Activated CD4-positive, alpha-beta T cell treated with anti-CD3 and anti-CD28 coated beads, Interleukin-2, amount 50 U/mL, for 24 hours (primary cell): ENCODE data around the gene FPR2.
"Not testable (repeated sequence)": the region's sequence is repeated elsewhere in the genome, so short reads cannot be mapped to it uniquely, and the experiment has no call there.

Source experiments
- DNase-seq, 2 donors: peaks; one replicate each; pipeline ENCODE4 v3.0.0-alpha.2; 2020; ENCODE audit warnings: low read depth in 1 of 2, low spot score in 1 of 2

FPR2 gene

DNA sequence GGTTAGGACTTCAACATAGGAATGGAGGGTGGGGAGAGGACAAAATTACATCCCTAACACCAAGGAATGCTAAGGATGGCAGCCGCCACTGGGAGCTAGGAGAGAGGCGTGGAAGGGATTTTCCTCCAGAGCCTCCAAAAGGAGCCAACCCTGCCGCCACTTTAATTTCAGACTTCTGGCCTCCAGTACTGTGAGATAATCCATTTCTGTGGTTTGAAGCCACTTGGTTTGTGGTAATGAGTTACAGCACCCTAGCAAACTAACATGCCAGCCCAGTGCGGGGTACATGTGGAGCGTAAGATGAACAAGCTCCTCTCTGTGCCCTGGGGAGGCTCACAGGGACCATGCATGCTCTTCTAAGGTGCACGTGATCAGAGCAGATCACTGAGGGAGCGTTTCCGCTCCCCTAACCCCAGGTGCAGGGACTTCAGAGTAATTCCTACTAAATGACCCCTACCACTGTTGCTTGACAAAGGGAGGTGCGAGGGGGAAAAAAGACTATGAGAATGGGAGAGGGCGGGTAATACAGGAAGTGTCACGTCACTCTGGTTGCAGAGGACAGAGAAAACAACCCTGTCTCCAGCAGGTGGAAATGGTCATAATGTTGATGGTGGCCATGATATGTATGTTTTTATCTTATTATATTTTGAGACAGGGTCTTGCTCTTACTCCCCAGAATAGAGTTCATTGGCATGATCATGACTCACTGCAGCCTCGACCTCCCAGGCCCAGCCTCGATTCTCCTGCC lies 21.3 kb upstream of the FPR2 start:
- no peak for DNase-seq

DNA sequence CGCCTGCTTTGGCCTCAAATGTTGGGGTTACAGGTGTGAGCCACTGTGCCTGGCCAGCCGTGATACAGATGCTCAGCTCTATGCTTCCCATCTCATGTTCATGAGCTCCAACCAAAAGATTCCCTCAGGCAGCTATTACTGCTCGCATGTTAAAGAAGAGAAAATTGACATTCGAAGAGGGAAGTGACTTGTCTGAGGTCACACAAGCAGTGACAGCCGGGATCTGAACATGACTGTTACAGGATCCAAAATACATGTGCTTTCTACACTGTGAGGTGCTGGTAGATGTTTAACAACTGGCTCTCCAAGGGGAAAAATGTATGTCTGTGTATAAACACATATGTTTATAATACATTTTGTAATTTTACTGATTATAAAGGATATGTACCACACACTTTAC lies 20.6 kb upstream of the FPR2 start:
- no peak for DNase-seq

DNA sequence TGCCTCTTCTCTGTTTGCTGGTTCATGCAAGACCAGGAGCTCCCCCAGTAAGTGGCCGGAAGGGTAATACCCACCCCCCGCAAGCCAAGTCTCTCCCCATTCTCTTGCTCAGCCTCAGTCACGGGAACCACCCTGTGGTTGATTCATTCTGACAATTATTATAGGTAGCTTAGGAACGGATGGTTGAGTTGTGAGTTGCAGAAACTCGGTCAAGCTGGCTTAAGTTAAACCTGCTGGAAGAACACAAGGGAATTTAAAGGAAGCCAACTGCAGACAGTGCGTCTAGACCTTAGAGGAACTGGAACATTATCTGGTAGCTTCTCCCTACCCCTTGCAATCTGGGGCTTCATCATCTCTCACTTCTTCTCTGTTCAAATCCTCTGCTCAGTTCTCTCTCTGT lies 18.2 kb upstream of the FPR2 start:
- no peak for DNase-seq

DNA sequence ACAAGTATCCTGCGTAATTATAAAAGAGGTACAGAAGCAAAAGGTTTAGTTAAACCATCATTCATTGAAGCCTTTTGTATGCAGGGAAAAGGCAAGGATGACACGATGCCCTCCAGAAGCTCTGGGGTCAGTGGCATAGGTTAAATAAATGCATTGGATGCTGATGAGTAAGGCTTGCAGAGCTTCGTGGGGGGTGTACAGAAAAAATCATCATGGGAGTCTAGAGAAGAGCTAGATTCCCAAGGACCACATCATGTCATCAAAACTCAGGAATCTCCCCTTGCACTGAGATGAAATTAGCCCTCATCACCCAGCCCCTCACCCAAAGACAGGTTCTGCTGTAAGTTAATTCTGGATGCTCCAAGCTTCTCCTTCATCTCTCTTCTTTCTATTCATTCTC lies 17.6 kb upstream of the FPR2 start:
- no peak for DNase-seq

DNA sequence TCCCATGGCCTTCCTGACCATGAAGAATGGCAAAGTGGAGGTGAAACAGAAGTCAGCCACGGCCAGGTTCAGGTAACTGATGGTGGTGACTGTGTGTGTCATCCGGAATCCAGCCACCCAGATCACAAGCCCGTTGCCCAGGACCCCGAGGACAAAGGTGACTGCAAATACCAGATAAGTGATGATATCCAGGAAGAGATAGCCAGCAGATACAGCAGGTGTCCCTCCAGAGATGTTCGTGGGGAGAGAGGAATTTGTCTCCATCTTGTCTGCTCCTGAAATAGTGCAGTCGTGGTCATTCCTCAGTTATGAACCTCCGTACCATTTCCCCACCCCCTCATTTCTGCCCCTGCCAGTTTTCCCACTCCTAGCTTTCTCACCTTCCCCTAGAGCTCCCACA lies 14.2 kb upstream of the FPR2 start:
- DNase-seq: no peak

DNA sequence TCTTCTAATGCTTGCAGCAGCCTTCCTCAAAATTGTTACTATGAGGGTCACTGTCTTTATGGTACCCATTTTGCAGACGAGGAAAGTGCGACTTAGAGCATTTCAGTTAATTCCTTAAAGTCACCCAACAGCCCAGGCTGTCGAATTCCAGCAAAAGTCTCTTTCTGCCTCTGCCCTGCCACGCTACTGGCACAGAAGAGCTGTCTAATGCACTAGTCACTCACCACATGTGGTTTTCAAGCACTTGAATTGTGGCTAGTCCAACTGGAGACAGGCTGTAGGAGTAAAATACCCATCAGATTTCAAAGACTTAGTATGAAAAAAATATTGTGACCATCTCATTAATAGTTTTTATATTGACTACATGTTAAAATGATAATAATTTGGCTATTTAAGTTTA lies 11.0 kb upstream of the FPR2 start:
- no peak for DNase-seq

DNA sequence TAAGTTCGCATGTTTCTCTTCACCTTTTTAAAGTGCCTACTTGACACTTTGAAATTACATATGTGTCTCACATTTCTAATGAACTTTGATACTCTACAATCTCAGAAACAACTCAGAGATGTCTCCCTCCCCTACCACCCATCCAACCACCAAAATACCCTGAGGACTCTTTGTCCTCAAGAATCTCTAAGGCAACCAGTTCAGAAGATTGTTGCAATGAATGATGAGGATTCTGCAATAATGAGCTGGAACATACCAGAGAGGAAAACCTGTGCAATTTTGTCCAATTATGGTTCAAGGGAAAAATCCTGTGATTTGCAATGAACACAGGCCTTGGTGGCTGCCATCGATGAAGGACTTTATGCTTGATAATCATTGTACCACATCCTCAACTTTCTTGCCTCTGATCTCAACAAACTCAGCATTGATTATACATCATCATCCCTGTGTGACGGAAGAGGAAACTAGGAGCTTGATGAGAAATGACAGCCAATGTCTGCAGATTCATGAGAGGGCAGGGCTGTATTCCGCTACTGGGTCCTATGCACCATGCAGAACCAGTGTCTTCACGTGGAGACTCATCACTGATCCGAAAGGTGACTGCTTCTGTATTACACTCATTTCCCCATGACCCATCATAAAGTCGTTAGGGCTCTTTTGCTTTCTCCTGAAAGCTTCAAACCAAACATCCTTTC lies 10.4 kb upstream of the FPR2 start:
- DNase-seq: no peak

DNA sequence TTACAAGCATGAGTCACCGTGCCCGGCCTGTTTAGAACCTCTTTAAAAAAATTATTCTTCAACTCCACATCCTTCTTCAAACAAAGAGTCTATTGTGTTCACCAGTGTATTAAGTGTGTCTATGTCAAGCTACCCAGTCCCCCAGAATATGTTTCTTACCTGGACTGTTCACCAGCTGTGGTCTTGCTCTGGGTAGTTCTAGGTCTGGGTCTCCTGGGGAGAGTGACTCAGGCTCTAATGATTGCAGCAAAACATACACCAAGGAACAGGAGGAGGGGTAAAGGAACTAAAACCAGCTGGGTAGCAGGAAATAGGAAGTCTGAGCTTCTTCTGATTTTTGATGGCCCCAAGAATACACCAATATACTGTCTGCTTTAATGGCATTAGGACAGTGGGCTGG lies 9.3 kb upstream of the FPR2 start, which contains the start of gene FPR1:
FPR1 (minus strand) TSS at position 224 of the 400 bp plus-strand sequence. CDS start 4,884 bp downstream, outside the sequence.
- no peak for DNase-seq

DNA sequence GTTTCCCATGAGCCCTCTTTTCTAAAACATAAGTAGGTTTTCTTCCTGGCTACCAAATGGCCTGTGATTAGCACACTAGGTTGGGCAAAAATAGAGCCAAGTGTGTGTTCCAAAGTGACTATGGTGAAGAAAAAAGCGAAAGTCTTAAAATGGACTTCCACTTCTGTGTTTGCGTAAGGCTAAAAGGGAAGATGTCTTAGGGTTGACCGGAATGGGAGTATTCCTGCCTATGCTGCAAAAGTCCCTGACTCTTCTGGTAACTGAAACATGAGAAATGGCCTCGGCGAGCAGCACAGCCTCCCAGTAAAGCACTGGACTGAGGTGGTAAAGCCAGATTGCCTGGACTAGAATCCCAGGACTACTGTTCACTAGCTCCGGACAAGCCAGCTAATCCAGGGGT lies 6.9 kb upstream of the FPR2 start:
- DNase-seq: no peak

DNA sequence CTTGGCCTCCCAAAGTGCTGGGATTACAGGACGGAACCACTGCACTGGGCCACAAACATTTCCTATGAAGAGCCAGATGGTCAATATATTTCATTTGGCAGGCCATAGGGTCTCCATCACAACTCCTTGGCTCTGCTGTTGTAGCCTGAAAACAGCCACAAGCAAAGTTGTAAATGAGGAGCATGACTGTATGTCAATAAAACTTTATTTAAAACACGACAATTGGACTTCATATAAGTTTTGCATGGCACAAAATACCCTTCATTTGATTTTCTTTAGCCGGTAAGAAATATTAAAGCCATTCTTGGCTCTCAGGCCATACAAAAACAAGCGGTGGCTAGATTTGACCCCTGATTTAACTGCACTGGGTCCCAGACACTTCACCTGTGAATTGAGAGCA lies 6.2 kb upstream of the FPR2 start:
- DNase-seq: no peak

DNA sequence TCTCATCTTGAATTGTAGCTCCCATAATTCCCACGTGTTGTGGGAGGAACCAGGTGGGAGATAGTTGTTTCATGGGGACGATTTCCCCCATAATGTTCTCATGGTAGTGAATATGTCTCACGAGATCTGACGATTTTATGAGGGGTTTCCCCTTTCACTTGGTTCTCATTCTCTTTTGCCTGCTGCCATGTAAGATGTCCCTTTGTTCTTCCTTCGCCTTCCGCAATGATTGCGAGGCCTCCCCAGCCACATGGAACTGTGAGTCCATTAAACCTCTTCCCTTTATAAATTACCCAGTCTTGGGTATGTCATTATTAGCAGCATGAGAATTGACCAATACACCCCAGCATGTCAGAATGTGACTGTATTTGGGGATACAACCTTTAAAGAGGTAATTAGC lies 5.4 kb upstream of the FPR2 start:
- no peak for DNase-seq

DNA sequence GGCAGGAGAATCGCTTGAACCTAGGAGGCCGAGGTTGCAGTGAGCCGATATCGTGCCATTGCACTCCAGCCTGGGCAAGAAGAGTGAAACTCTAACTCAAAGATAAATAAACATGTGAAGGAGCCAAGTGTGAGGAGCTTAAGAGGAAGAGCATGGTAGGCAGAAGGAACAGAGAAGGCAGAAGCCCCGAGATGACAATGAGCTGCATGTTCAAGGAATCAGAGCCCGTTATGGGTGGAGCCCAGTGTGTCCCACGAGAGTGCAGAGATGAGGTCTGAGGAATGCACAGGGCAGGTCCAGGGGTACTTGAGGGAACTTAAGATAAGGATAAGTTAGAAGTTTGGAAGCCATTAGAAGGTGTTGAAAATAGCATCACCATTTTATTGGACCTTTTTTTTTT lies 716 bp downstream of the FPR2 start:
- no peak for DNase-seq

DNA sequence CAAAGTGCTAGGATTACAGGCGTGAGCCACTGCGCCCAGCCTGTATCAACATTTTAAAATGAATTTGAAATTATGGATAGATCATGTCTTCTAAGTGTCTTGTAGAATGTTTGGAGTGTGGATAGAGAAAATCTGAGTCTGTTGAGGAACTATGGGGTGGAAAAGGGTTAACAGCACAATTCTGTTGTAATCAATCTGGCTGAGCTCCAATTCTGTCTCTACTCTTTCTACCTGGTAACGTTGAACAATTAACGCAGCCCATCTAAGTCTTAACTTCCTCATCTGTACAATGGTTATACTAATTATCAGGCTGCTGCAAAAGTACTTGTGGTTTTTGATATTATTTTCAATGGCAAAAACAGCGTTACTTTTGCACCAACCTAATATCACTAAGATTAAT lies 4.1 kb downstream of the FPR2 start:
- no peak for DNase-seq

DNA sequence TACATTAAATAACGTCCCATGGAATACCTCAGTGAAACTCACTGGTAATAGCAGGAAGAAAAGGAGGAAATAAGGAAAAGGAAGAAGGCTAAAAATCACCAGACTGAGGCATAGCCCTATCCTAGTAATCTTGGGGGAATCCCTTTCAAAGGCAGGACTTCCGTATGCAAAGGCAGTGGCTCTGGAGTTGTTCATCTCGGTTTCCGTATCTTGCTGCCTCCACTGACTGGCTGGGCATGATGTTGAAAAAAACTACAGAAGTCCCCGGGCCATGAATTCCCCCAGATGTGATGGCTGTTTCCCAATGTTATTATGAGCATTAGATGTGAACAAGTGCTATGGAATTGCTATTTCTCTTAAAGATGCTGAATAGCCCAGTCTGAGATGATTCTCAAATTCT lies 5.5 kb downstream of the FPR2 start:
- no peak for DNase-seq

DNA sequence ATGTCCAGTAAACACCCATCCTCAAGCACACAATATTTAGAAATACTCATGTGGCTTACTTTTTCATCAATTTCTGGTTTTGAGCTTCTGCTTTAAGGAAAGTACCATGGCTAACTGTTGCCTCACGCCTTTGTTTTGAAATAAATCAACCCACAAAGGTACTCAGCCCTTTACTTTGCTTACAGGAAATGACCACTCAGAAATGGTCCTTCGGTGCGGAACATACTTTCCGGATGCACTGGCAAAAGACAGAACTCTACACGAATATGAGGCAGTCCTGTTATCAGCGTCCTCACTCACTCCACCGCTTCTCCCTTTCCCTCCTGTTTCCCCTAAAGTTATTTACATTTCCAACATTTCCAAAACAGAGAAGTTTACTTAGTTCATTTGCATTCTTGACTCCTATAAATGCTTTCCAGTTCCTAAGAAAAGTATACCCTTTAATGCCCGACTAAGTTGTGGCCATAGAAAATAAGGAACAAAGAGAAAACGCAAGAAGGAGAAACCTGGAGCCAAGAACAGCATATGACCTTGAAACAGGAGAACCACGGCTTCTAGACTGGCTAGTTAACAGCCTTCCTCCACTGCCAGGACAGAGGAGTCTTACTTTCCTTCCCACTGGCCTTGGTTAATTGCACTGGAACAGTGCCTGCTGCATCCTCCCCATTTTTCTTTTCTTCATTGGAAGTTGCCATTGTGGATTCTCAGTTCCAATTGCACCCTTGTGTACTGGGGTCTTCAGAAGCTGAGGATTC lies 10.6 kb downstream of the FPR2 start:
- DNase-seq: no peak

DNA sequence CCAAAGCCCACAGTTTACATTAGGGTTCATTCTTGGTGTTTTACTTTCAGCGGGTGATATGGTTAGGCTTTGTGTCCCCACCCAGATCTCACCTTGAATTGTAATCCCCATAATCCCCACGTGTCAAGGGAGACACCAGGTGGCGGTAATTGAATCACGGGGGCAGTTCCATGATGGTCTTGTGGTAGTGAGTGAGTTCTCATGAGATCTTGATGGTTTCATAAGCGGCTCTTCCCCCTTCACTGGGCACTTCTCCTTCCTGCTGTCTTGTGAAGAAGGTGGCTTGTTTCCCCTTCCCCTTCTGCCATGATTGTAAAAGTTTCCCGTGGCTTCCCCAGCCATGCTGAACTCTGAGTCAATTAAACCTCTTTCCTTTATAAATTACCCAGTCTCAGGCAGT lies 12.0 kb downstream of the FPR2 start:
- DNase-seq: no peak

DNA sequence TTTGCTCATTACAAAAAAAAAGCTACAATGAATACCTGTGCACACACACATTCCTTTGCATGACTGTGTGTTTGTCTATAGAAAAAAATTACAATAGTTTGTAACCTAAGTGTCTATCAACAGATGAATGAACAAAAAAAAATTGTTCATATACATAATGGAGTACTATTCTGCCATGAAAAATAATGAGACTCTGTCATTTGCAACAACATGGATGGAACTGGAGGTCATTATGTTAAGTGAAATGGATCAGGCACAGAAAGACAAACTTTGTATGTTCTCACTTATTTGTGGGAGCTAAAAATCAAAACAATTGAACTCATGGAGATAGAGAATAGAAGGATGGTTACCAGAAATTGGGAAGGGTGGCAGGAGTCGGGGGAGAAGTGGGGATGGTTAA lies 15.6 kb downstream of the FPR2 start:
- not testable (repeated sequence) for DNase-seq

DNA sequence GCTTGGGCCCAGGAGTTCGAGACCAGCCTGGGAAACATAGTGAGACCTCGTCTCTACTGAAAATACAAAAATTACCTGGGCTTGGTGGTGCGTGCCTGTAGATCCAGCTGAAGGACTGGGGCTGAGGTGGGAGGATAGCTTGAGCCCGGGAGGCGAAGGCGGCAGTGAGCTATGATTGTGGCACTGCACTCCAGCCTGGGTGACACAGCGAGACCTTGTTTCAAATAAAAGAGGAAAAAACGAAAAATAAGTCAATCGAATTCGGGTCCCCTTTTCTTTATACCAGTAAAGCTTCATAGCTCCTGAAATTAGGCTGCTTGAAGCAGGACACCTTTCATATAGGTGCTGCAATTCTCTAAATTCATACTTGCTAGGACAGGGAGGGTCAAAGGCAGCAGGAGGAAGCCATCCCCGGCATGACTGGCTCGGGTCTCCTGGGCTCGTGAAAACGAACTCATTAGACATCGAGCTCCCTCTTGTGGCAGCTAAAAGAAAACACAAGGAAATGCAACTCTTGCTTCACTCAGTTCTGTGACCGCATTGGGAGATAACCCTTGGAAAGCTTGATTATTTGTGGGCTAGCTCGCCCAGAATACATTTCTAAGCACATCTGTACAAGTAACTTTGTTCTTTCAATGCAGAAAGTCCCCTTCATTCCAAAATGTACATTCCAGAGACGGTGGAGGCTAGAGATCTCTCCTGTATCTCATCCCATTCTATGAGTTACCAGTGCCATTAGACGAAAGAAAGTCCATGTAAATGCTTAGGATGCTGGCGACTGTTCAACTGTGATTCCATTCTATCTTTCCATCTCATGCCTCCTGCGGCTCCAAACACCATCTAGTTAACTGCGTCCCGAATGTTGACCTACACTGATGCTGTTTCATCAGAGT lies 16.8 kb downstream of the FPR2 start:
- peak; percentile 10 to 28 for DNase-seq

DNA sequence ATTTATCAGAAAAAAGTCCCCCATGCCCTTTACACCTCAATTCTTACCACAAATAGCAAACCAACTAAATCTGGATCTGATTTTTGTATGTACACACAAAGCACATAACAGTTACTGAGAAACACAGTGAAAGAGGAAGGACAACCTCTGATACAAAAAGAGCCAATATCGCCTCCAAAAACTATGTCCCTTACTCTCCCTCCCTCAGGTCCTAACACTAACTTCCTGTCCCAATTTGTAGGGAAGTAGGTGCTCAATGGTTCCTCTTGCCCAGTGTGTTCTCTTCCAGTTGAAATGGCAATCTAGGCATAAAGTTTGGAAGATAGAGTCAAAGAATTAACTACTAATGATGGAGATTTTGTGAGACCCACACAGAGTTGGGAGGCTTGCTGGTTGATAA lies 18.2 kb downstream of the FPR2 start:
- DNase-seq: no peak

DNA sequence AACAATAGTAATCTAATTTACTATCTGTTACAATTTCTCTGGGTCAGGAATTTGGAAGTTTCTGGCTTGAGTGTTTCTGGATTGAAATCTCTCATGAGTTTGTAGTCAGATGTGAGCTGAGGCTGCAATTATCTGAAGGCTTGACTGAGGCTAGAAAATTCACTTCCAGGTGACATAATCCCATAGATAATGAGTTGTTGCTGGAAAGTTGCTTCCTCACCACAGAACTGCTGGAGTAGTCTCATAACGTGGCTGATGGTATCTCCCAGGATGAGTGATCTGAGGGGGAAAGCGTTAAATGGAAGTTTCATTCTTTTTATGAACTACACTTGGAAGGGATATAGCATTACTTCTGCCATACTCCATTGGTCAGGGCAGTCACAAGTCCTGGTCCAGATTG lies 18.7 kb downstream of the FPR2 start:
- DNase-seq: no peak

DNA sequence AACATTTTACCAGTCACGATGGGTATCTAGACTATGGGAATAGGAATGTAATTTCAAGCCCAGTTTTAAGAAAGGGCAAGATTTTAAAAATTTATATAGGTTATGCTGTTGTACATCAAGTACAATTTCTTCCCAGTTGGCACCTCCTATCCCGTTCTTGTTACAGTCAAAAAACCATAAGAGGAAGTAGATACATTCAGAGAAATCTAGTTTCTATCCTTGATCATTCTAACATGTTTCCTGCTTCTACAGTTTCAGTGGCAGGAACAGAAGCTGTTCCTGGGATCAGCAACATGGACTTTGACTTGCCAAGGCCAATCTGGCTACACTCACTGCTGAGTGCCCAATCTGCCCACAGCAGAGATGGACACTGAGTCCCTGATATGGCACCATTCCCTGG lies 19.3 kb downstream of the FPR2 start:
- DNase-seq: no peak
